Left kidney (tissue), 2 donors: ENCODE measurements around the gene MUC2. TPM values are rescaled to one million over a fixed set of nuclear protein-coding genes. Genes with fewer than 3 reads are reported as not detected.

Experiments used
- DNase-seq: peaks from one replicate; pipeline ENCODE4 v3.0.0-alpha.2; 2013
- polyA plus RNA-seq: library from polyadenylated mRNA; unstranded; fragments of 120-200 nt; gene quantifications from one replicate; pipeline ENCODE4 v1.2.1, GENCODE V29; 2013; ENCODE audit not compliant: insufficient read length

Gene MUC2
- polyA plus RNA-seq, 1 donor: 0.03 TPM

DNA sequence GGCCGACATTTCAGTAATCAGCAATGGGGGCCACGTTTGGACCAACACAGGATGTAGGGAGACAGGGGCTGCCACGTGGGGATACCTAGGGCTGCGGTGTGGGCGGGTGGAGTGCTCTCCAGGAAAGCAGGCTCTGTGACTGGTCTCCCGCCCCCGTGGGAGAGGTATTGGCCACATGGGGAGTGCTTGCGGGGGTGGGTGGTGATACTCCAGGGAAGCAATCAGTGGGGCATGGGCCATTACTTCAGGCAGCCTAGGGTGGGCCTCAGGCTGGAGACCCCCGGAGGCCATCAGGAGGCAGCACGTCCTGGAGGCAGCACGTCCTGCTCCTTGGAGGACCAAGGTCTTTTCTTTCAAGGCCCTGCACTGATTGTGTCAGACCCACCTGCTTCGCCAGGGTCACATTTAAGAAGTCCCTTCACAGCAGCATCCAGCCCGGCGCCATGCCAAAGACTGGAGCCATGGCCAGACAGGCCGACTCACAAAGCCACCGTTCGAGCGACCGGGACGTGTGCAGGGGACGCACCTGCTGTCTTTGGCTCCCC is 3.0 kb upstream of the MUC2 start:
- no peak for DNase-seq

DNA sequence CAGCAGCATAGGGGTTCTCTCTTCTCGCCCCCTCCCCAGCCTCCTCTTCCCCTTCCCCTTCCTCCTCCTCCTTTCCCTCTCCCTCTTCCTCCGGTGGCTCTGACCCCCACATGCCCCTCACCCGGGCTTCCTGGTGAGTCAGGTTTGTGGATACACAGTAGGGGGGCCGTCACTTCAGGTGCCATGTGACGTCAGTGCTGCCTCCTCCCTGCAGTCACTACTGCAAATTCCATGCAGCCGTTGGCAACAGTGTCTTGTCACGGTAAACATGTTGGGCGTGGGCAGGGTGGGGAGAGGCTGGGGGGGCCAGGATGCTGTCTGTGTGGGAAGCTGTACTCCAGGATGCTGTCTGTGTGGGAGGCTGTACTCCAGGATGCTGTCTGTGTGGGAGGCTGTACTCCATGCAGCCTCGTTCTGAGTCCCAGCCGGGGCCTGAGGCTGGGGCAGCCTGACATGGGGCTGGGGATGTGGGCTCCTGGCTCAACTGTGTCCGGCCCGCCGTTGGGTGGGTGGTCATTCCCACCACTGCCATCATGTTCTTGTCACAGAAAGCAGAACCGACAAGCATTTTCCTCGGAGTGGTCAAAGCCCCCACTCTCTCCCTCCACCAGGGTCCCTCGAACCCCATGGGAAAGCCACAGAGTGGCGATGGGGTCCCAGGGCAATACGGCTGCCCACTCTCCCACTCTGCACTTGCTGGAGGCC is 2.4 kb upstream of the MUC2 start:
- peak; percentile 38 for DNase-seq

DNA sequence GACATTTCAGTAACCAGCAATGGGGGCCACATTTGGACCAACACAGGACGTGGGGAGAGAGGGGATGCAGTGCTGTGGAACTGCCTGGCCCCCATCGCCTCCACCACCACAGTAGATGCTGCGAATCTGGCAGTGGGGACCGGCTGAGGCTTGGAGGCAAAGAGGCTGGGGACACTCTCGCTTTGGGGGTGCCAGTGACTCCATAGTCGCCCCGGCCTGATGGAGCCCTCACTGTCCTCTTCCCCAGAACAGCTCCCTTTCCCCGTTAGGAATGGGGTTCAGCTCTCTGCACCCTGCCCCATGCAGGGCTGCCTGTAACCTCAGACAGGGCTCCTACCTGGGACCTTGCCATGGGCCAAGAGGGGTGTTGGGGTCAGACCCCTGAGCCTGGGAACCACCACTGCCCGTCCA is 1.8 kb upstream of the MUC2 start:
- no peak for DNase-seq

DNA sequence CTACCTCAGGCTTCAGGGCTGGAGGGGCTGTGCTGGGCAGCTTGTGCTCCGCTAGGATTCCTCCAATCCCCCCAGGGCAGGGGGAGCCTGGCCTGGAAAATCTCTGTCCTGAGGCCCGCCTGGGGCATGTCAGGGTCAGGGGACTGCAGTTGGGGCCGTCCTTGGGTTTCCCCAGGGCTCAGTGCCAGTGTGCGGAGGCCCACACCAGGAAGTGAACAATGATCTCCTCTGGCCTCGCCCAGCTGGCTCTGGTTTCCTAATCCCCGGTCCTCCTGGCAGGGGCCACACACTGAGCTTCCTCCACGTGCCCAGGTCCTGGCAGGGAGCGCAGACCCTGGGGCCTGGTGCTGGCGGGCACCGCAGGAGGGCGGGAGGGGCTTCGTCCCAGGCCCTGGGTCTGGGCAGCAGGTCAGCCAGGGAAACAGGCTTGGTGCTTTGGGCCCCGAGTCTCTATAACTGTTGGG is 1.4 kb upstream of the MUC2 start:
- DNase-seq: no peak

DNA sequence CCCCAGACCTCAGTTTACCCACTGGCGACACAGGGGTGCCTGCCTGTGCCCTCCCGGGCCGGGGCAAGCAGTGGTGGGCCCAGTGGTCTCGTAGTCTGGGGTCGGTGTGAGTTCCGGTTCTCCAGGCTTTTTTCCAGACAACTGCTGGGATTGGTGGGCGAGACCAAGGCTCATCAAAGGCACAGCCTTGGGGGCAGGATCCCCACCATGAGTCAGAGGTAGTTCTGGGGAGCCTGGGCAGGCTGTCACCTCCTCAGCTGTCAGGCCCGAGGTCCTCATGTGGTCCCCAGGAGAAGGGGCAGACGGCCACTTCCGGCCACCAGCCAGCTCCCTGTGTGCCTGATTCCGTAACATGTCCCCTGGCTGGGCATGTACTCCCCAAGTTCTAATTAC is 827 bp upstream of the MUC2 start:
- DNase-seq: no peak

DNA sequence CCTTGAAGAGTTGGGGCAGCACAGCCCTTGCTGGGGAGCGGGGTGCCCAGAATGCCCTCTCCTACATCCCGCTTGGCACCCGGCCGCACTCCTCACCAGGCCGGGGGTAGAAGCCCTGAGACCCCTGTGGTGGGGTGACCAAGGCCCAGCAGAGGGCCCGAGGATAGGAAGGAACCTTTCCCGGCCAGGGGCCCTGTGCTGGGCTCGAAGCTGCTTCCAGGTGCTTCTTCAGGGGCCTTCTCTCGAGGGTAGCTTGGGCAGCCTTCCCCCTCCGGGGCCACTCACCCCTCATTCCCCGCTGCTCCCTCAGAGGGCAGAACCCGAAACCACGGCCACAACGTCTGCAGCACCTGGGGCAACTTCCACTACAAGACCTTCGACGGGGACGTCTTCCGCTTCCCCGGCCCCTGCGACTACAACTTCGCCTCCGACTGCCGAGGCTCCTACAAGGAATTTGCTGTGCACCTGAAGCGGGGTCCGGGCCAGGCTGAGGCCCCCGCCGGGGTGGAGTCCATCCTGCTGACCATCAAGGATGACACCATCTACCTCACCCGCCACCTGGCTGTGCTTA is 752 bp downstream of the MUC2 start:
- no peak for DNase-seq

DNA sequence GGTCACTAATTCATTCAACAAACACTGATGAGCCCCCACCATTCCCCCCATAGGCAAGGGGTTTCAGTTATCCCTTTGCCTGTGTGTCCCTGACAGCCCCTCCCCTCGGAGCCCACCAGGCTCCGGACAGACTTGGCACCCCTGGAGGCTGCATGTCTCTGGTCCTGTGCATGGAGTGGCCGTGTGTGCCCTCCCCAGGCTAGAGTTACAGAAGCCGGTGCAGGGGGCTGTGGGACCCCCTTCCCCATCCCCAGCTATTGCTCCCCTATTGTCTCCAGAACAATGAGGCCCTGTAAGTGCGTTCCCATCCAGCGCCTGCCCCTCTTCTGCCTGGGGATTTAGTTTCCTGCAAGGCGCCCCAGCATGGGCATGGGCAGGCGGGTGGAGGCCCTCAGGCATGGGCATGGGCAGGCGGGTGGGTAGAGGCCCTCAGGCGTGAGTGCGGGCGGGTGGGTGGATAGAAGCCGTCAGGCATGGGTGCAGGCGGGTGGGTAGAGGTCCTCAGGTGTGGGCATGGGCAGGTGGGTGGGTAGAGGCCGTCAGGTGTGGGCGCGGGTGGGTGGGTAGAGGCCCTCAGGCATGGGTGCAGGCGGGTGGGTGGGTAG is 1.5 kb downstream of the MUC2 start:
- no peak for DNase-seq

DNA sequence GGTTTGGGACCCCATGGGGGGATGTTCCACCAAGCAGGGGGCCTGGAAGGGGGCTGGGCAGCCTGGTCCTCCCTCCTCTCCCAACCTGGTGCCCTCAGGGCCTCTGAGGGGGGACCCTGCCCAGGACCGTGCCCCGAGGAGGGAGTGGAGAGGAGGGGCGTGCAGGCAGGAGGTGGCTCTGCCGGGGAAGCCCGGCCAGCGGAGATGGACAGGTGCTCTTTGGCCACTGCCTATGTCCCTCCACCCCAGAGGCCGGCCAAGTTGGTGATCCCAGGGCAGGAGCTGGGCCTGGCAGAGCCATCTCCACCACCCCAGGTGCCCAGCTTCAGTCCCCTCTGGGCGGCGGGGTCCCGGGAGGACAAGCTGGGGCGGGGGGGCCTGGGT is 2.4 kb downstream of the MUC2 start:
- DNase-seq: no peak

DNA sequence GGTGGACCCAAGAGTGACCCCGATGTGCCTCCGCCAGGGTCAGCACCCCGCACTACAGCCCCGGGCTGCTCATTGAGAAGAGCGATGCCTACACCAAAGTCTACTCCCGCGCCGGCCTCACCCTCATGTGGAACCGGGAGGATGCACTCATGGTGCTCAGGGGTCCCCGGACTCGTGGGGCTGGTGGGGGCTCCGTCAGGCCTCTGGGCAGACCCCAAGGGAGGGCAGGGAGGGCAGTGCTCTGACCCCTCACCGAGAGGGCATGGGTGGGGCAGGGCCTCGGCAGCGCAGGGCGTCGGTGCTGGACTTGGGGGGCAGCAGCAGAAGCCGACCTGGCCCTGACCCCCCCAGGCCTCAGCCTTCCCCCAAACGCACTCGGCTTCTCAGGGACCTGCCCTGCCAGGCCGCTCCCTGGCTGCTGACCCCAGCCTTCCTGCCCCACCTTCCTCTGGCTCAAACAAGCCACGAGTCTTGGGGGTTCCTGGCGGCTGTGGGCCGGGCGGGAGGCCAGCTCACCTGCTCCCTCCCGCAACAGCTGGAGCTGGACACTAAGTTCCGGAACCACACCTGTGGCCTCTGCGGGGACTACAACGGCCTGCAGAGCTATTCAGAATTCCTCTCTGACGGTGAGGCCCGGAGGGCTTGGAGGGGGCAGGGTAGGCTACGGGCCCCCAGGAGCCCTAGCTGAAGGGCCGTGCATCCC is 2.9 kb downstream of the MUC2 start:
- no peak for DNase-seq

DNA sequence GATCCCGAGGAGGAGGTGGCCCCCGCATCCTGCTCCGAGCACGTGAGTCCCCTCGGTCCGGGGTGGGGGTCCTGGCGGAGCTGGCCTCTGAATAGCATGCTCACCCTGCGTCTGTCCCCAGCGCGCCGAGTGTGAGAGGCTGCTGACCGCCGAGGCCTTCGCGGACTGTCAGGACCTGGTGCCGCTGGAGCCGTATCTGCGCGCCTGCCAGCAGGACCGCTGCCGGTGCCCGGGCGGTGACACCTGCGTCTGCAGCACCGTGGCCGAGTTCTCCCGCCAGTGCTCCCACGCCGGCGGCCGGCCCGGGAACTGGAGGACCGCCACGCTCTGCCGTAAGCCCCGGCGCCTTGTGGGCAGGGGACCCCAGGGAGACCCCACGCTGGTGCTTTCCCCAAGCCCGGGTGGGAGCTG is 3.5 kb downstream of the MUC2 start:
- DNase-seq: no peak

DNA sequence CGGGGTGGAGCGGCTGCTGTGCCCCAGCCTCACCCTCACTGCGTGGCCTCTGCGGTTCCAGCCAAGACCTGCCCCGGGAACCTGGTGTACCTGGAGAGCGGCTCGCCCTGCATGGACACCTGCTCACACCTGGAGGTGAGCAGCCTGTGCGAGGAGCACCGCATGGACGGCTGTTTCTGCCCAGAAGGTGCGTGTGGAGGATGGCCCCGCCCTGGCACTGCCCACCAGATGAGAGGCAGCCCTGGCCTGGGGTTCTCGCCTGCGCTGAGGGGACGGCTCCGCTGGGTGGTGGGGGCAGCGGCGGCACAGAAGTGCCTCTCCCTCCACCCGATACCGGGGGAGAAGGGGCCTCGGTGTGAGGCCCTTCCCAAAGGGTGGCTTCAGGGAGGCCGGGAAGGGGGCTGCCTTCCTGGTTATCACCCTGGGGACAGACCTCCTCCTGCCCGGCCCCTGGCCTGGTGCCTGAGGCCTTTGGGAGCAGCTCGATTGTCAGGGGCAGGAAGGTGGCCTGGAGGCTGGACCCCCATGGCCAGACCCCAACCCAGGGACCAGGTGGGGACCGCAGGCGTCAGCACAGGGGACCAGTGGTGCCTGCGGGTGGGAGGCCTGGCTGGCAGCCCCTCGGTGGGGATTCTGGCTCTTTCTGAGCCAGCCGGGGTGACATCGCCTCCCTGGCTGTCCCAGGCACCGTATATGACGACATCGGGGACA is 7.1 kb downstream of the MUC2 start:
- no peak for DNase-seq

DNA sequence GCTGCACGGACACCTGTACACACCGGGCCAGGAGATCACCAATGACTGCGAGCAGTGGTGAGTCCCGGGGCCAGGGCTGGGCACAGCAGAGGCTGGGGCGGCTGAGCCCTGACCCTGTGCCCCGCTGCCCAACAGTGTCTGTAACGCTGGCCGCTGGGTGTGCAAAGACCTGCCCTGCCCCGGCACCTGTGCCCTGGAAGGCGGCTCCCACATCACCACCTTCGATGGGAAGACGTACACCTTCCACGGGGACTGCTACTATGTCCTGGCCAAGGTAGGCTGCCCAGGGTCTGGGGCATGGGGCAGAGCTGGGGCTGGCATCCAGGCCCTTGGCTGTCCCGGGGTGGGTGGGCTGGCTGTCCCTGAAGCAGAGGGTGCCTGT is 7.7 kb downstream of the MUC2 start:
- DNase-seq: no peak

DNA sequence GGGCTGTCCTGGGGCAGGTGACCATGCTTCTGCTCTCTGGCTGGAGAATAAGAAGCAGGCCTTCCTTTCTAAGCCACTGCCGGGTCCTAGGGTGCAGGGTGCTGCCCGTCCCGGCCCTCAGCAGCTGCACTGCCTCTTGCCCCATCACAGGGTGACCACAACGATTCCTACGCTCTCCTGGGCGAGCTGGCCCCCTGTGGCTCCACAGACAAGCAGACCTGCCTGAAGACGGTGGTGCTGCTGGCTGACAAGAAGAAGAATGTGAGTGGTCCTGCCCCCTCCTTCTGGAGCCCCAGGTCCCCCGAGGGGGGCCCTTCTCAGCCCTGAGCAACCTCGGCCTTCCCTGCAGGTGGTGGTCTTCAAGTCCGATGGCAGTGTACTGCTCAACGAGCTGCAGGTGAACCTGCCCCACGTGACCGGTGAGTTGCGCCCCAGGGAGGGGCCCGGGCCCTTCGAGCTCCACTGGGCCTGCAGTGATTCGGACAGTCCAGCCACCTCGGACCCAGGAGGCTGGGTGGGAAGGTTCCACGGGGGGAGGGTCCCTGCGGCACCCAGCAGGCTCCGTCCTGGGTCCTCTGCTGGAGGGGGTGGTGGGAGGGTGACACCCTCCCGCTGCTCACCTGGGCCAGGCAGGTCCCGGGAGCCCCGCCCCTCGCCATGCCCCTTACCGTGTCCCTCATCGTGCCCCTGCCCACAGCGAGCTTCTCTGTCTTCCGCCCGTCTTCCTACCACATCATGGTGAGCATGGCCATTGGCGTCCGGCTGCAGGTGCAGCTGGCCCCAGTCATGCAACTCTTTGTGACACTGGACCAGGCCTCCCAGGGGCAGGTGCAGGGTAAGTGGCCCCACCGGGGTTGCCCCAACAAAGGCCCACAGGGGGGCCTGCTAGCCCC is 8.3 kb downstream of the MUC2 start:
- no peak for DNase-seq

DNA sequence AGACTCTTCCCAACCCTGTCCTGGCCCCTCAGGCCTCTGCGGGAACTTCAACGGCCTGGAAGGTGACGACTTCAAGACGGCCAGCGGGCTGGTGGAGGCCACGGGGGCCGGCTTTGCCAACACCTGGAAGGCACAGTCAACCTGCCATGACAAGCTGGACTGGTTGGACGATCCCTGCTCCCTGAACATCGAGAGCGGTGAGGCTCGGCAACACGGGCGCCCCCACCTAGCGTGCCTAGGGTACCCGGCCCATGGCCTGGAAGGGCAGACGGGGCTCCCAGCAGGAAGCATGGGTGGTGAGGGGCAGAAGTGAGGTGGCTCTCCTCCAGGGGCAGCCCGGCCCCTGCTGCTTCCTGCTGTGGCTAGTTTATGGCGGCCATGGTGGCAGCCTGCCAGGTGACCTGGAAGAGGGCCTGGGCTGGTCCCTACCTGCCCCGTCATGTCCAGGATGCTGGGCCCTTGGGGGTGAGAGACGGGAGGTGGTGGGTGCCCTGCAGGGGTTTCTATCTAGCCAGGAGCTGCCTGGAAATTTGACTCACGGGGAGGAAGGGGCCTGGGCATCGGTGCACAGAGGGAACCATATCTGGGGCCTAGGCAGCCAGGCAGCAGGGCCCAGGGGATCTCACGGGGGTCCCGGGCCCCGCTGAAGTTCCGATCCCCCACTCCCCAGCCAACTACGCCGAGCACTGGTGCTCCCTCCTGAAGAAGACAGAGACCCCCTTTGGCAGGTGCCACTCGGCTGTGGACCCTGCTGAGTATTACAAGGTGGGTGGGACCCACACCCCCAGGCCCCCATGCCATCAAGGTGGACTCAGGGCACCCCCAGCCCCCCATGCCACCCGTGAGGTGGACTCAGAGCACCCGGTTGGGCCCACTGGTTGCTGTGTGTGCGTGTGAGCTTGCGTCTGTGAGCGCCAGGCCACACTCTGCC is 9.2 kb downstream of the MUC2 start:
- DNase-seq: no peak

DNA sequence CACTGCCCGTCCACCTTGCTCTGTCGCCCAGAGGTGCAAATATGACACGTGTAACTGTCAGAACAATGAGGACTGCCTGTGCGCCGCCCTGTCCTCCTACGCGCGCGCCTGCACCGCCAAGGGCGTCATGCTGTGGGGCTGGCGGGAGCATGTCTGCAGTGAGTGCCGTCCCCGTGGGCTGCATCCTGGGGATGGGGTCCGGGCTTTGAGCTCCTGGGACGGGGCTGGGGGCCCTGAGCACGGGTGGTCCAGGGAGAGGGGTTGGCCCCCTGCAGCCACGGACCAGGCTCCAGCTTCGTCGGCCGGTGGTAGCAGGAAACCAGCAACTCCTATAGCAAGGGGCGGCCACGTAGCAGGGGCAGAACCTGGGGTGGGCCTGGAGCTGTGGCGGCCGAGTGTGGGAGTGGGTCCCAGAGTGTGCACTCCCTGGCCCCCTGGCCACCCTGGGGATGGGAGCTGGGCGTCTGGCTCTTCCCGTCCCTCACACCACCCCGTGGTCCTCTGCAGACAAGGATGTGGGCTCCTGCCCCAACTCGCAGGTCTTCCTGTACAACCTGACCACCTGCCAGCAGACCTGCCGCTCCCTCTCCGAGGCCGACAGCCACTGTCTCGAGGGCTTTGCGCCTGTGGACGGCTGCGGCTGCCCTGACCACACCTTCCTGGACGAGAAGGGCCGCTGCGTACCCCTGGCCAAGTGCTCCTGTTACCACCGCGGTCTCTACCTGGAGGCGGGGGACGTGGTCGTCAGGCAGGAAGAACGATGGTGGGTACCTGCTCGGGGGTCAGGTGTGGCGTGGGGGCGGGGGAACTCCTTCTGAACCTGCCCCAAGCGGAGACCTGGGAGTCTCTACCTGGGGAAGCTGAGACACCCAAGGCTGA is 10.1 kb downstream of the MUC2 start:
- no peak for DNase-seq

DNA sequence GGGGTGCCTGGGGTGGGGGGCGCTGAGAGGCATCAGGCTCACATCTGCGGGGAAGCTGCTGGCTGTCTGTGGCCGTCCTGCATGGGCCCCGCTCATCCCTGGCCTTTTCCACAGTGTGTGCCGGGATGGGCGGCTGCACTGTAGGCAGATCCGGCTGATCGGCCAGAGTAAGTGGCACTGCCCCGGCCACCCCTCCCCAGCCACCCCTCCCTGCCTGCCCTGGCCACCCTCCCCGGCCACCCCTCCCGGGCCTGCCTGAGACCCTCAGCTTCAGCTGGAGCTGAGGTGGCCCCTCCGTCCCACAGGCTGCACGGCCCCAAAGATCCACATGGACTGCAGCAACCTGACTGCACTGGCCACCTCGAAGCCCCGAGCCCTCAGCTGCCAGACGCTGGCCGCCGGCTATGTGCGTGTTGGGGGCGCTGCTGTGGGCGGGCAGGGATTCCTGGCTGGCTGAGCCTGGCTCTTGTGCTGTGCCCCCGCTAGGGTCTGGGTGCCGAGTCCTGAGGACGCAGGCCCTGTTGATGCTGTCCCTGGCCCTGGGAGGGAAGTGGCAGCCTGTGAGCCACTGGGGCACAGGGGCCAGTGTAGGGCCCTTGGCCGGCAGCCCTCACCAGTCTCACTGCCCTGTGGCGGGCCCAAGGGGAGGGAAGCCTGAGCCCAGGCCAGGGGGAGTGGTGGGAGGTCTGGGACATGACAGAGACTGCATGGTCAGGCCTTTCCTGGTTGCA is 10.9 kb downstream of the MUC2 start:
- DNase-seq: no peak

DNA sequence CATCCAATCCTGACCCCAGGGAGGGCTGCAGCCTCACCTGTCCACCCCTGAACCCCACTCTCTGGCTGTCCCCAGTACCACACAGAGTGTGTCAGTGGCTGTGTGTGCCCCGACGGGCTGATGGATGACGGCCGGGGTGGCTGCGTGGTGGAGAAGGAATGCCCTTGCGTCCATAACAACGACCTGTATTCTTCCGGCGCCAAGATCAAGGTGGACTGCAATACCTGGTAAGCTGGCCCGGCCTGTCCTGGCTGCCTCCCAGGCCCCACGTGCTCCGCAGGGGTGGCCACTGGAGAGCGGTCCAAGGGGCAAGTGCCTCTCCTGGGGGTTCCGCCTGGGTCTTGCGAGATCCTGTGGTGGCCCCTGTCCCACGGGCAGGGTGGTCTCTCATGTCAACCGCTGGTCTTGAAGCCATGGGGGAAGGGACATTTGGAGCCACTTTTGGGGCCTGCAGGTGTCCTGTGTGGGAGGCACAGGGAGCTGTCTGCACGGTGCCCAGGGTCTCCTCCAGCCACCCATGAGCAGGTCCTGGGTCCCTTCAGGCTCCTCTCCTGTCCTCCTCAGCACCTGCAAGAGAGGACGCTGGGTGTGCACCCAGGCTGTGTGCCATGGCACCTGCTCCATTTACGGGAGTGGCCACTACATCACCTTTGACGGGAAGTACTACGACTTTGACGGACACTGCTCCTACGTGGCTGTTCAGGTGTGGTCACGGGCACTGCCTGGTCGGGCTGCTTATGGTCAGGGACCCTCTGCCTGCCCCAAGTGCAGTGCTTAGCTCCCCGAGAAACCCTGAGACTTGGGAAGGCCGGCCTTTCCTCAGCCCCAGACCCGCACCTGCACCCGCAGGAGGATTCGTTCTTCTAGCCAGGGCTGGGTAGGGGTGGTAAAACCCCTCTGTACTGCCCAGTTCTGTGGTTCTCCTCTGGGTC is 11.8 kb downstream of the MUC2 start:
- DNase-seq: no peak
